HUDEP-2 (cell line): ENCODE results near the gene MED8.
"Not testable (repeated sequence)": the region's sequence is repeated elsewhere in the genome, so short reads cannot be mapped to it uniquely, and the experiment has no call there.

Experiments used
- DNase-seq, 76 experiments: peaks; one replicate each; lab custom pipeline; 2025; ENCODE audit not compliant: unreplicated experiment in 76 of 76; lab: John Stamatoyannopoulos, UW

MED8 gene

DNA sequence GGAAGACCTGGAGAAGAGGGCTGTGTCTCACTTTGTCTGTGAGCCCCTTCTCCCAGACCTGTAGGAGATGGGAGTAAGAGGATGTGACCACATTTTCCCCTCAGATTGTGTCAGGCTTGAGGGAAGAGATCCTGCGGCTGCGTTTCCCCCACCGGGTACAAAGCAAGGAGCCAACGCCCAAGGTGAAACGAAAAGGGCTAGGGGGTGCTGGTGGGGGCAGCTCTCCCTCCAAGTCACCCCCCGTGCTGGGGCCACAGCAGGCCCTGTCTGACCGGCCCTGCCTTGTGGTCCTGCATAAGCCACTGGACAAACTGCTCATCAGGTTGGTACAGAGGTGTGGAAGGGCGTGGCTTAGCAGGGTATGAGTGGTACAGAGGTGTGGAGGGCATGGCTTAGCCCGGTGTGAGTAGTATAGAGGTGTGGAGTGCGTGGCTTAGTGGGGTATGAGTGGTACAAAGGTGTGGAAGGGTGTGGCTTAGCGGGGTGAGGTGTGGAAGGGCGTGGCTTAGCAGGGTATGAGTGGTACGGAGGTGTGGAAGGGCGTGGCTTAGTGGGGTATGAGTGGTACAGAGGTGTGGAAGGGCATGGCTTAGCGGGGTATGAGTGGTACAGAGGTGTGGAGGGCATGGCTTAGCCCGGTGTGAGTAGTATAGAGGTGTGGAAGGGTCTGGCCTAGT is 33.5 kb upstream of the MED8 start:
- no peak for DNase-seq

DNA sequence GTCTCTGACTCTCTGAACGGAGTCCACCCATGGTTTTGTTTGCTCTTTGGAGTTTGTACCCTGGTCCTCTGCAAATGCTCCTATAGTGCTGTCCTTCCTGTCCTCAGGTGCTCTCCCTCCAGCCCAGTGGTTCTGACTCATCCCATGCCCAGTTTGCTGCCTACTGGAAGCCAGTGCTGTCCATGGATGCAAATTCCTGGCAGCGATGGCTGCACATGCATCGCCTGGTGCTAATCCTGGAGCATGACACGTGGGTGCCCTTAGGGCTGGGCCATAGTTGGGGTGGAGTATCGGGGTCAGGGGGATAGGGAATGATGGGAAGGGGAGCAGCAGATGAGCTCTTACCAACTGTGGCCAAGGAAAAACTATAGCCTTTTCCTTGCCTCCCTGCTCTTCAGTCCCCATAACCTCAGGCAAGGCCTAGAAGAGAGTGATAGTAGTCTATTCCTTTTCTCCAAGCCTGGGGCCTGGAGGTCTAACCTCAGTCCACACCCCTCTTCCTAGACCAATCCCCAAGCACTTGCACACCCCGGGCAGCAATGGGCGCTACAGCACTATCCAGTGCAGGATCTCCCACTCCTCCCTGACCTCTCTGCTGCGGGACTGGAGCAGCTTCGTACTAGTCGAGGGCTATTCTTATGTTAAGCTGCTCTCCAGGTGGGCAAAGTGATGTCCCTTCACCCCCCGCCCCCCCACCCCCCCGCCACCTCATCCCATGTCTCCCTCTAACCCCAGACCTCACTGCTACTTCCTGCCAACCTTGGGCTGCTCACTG is 32.6 kb upstream of the MED8 start:
- no peak for DNase-seq

DNA sequence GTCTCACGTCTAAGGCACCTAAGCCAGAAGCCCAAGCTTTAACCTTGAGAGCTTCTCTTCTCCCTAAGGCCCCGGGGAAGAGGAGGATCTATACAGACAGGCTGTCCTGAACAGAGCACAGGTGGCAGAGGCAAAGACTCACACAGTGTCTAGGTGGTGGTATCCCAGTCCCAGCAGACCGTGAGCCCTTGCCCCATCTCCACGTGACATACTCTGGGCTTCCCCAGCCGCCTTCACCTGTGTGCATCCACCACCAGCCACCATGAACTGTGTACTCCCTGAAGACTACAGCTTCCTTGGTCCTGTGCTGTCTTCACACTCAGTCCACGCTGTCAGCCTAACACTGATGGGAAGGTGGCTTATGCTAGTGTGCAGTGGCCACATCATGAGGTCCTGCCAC is 31.8 kb upstream of the MED8 start:
- no peak for DNase-seq

DNA sequence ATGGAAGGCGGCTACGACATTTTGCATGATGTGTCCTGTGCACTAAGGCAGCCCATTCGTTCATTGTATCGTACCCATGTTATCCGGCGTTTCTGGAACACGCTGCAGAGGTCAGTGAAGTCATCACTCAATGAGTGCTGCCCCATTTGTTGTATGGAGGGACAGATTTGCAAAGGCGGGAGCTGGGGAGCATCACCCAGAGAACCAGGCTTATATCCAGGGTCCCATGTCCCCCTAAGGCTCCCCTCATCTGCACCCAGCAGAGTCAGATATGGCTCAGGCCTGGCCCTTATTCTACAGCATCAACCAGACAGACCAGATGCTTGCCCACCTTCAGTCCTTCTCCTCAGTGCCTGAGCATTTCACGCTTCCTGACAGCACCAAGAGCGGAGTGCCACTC is 31.3 kb upstream of the MED8 start:
- DNase-seq, result no peak

DNA sequence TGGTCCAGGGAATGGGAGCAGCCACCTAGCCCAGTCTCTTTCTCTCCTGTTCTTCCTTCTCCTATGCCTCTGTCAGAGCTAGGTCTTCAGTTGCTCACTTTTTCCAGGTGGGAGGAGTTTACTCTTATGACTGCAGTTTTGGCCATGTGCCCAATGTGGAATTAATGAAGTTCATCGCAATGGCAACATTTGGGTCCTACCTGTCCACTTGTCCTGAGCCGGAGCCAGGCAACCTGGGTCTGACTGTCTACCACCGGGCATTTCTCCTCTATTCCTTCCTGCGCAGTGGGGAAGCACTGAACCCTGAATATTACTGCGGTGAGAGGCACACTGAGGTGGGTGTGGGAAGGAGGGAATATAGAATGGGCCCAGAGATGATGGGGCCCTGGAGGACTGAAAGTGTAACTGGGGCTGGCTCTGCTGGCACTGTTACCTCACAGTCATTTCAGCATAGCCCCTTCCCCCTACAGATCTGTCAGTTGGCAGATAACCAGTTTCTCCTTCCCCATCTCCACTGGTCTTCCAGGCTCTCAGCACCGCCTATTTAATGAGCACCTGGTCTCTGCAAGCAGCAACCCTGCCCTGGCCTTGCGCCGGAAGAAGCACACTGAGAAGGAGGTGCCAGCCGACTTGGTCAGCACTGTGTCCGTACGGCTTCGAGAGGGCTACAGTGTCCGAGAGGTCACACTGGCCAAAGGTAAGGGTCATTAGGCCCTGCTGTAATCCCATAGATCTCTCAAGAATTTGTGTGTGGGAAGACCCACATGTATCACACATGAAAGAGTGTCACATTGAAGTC is 30.2 kb upstream of the MED8 start:
- DNase-seq, result no peak

DNA sequence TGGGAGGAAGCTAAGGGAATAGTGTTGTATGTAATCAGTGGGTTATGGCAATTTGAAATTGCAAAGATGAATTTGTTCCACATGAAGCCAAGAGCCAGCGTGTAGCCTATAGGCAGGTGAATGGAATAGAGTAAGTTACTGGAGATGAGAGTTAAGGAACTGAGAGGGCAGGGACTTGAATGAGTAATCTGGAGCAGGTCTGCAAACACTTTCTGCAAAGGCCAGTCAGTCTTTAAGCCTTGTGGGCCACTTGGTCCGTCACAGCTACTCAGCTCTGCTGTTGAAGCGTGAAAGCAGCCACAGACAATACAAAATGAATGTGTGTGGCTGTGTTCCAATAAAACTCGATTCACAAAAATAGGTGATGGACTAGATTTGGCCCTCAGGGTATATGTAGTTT is 29.3 kb upstream of the MED8 start:
- DNase-seq, result no peak

DNA sequence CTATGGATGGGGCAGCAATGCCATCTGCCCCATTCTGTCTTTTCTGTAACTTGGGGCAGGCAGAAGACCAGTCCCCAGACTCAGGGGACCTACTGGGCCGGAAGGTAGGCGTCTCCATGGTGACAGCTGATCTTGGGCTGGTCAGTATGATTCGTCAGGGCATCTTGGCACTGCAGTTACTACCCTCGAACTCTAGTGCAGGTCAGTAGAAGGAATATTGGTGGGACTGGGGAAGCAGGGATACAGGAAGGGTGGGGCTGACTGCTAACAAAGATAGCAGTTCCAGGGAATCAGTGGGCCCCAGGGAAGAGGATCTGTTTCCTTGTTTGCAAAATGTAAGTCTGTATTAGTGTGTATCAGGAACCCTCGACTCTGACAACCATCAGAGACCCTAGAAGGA is 26.3 kb upstream of the MED8 start:
- no peak for DNase-seq

DNA sequence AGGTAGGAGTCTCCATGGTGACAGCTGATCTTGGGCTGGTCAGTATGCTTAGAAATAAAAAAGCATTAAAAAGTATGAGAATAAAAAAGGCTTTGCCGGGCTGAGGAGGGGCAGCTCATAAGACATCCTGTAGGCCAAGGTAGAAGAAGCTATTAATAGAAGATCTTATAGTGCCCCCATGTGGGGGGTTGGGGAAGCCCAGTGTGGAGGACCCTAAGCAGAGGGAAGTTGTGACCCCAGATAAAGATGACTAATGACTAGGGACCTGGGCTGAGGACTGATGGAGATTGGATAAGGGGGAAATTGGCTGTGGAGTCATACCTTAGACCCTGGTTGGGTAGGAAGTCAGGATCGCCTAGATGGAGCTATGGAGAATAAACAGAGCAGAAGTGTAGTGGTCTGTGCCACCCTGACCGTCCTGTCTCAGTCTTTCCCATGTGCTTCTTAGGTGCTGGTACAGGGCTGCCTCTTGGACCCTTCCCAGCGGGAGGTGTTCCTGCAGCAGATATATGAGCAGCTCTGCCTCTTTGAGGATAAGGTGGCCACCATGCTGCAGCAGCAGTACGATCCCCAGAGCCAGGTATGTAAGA is 25.1 kb upstream of the MED8 start:
- DNase-seq, result peak in 63 of 76 experiments; percentile 1 to 79 (median 52)

DNA sequence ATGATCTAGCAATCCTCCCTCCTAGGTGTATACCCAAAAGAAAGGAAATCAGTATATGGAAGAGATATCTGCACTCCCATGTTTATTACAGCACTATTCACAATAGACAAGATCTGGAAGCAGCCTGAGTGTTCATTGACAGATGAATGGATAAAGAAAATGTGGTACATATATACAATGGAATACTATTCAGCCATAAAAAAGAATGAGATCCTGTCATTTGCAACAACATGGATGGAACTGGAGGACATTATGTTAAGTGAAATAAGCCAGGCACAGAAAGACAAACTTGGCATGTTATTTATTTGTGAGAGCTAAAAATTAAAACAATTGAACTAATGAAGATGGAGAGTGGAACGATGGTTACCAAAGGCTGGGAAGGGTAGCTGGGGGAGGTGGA is 23.8 kb upstream of the MED8 start:
- DNase-seq, result not testable (repeated sequence)

DNA sequence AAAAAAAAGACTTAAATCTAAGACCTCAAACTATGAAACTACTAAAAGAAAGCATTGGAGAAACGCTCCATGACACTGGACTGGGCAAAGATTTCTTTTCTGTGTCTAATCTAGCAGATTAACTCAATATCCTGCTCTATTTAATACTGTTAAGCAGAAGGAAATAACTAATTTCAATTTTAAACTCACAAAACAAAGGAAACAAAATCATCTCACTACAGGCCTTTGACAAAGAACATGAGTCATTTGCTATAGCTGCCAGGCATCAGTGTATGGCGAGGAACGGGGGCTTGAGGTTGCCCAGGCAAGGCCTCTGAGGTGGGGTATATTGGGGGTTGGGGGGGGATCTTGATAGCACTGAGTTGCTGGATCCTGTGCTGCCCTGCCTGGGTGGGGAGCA is 21.0 kb upstream of the MED8 start:
- no peak for DNase-seq

DNA sequence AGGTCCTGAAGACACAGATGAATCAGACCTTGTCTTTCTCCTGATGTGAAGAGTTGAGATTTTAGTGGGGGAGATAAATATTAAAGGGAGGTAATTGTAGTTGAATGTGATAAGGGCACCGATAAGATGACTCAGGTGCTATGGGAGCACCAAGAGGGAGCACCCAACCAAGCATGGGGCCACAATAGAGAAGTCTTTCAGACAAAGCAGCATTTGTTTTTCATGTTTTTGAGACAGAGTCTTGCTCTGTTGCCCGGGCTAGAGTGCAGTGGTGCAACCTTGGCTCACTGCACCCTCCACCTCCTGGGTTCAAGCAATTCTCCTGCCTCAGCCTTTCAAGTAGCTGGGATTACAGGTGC is 16.3 kb upstream of the MED8 start:
- DNase-seq, result no peak

DNA sequence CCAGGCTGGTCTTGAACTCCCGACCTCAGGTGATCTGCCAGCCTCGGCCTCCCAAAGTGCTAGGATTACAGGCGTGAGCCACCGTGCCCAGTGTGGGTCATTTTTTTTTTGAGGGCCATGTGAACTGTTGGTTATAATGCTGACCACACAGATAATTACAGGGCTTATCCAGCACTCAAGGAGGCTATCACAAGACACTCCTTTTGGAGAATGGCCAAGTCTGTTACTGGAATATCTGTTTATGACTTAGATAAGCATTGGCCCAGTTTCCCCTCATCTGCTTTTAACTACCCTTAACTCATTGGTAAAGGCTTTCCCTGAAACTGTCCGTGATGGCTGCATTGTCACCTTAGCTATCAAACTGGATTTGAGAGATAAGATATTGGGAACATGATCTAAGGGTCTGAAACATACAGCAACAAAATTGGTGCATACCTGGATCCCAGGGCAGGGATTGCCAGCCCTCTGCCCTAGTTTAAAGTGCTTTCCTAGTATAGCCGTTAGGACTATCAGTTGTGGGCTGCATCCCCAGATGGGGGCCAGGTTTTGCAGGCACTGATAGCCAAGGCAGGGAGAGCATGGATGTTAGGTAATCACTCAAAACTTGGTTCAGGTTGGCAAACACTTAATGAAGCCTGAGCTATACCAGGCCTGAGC is 15.7 kb upstream of the MED8 start:
- DNase-seq, result peak in 74 of 76 experiments; percentile 9 to 96 (median 67)

DNA sequence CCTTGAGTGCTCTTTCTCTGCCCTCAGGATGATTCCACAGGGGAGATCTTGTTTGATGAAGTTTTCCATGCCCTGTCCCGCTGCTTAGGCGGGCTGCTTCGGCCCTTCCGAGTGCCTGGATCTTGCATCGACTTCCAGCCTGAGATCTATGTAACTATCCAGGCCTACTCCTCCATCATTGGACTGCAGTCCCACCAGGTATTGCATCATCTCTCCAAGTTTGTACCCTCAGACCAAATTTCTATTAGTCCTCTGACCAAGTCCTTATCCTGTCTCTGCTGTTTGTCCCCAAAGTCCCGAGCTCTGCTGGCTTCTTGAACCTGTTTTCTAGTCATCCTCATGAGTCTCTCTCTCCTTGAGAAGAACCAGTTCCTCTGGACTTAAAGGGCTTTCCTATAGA is 14.8 kb upstream of the MED8 start:
- DNase-seq, result no peak

DNA sequence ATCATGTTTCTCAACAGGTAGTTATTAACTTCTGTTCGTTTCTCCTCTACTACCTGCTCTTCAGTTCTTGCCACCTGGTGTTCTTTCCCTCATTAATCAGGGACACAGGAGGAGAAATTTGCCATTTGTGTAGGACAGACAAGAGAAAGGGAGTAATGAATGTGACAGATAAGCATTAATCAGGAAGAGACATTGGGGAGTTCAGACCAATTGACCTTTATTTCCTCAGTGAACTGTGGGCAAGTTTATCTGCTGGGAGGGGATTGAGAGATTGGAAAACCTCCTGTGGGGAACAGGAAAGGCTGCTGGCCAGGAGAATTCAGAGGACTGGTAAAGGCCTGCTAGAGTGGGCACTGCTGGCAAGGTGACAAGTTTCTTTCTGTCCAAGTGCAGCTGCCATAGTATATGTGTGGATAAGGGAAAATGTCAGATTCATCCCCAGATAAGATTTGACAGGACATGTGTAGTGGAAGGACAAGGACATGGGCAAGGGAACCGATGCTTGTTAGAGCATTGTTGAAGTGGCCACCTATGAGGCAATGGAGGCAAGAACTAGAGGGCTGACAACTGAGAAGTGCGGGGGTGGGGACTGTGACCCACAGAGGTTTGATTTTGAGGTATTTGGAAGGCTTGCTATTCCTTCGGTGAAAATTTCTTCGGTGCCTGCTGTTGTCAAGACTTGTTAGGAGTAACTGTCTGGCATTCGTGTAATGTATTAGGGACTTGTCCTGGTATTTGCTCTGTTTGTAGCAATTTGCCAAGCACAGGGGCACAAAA is 12.7 kb upstream of the MED8 start:
- DNase-seq, result peak in 4 of 76 experiments; percentile 14 to 38 (median 24)

DNA sequence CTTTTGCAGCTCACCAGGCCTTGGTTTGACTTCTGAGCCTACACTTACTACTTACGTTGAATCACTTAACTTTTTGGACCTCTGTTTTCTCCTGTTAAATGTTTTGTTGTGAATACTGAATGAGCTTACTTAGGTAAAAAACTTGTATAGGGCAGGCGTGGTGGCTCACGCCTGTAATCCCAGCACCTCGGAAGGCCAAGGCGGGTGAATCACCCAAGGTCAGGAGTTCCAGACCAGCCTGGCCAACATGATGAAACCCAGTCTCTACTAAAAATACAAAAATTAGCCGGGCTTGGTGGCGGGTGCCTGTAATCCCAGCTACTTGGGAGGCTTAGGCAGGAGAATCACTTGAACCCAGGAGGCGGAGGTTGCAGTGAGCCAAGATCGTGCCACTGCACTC is 10.8 kb upstream of the MED8 start:
- not testable (repeated sequence) for DNase-seq

DNA sequence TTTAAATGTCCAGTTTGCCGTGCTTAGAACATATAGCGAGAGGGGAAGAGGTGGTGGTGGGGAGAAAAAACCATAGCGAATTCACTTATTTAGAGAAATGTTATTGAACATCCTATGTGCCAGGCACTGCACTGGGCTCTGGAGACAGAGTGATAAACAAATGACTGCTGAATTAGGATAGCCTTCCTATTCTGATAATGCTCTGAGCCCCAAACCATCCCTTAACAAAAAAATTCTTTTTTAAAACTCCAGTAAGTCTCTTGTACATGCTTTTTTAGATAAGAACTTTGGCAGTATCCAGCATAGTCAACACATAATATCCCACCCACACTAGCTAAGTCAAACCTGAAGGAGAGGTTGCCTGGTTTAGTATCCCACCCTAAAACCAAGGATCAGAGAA is 8.6 kb upstream of the MED8 start:
- DNase-seq, result peak in 3 of 76 experiments; percentile 10 to 49 (median 21)

DNA sequence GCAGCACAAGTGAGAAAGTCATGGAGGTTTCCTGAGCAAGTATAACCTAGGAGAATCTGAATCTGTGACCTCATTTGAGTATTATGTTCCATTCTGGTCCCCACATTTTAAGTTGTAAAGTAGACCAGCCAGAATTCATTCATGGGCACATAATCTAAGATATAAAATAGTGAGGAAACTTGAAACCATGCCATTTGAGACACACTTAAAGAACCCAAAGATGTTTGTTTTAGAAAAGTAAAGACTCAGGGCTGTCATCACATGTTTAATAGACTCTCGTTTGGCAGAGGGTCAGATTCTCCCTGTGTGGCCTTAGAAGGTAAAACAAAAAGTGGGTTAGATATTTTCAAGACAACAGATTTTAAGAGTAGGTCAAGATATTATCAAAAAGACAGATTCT is 6.5 kb upstream of the MED8 start:
- DNase-seq, result no peak

DNA sequence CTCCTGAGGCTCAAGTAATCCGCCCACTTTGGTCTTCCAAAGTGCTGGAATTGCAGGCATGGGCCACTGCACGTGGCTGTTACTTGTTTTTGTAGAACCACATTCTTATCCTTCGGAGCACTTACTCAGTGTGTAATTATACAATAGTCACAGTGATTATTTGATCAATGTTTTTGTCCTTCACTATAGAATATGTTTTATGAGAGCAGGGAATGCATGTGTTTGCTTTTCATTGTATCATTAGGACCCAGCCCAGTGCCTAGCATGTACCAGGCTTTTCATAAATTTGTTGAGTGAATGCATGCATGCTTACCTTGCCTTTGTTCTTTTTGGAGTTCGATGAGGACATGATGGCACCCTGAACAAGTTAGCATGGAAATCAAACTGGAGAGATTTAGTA is 5.9 kb upstream of the MED8 start:
- no peak for DNase-seq

DNA sequence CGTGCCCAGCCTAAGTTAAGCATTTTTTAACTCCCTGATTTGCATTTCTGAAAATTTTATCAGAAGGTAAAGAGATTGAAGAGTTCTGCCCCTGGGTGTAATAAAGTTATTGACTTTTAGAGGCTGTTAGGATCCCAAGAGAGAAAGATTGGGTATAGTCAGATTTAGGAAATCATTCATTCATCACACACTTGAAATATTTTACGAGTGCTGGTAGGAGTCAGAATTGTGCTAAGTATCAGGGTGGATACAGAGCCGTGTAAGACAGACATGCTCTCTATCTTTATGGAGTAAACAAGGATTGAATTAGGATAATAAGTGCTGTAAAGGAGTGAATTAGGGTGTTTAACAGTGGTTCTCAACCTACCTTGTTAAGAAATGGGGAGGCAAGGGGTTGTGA is 3.1 kb upstream of the MED8 start:
- DNase-seq, result no peak

DNA sequence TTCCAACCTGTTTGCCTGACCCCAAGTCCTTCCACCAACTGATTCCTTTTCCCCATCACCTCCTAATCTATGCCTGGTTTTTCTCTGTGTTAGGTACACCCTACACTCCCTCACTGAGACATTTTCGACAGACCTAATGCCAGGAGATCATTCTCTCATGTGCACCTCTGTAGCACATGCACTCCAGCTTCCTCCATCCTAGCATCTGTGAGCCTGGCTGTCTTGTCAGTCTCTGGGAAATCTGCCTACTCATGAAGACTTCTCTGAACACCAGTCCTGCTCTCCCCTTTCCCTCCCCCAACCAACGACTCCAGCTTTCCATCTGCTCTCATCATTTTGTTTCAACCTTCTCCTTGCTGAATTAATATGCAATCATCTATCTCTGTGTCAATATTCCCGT is 987 bp downstream of the MED8 start:
- no peak for DNase-seq
